SH-SY5Y (cell line): ENCODE measurements around the gene RALGAPA2.

ENCODE experiments used
- GATA2 ChIP-seq: IDR thresholded peaks from 2 replicates; pipeline ENCODE4 v1.6.1; 2011; ENCODE audit warnings: mild to moderate bottlenecking, low read depth, low read length
- GATA3 ChIP-seq: IDR thresholded peaks from 2 replicates; pipeline ENCODE4 v1.6.1; 2011; ENCODE audit warnings: low read depth, mild to moderate bottlenecking, low read length, moderate library complexity

DNA sequence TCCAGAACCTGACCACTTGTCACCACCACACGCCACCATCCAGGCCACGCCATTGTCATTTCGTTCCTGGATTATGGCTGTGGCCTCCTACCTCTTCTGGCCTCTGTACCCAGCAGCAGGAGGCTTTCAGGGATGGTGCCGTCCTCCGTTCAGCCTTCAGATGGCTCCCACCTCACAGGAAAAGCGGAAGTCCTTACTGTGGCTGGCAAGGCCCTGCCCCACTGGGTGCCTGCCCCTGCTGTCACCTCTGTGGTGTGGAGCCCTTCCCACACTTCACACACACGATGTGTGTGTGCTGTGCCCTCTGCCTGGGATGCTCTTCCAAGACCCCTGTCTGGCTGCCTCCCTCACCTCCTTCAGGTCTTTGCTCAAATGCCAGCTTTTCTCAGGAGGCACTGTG is 275.1 kb downstream of the RALGAPA2 start:
- TF ChIP-seq GATA2 = no peak
- no peak for TF ChIP-seq GATA3
